ENCODE data around the gene WNT7A.

Gene WNT7A

GRCh38 chr3:13845806-13846205, 34.1 kb downstream of the WNT7A start:
- DNase-seq (ENCODE audit: low read depth): no peak

- DNase-seq (ENCODE audit: low read depth): no peak
Observed at GRCh38 chr3:13844911-13845310, 35.0 kb downstream of the WNT7A start.

GRCh38 chr3:13844286-13844685, 35.6 kb downstream of the WNT7A start:
- DNase-seq (ENCODE audit: low read depth): no peak

- DNase-seq (ENCODE audit: low read depth): no peak
Observed at GRCh38 chr3:13843351-13843750, 36.5 kb downstream of the WNT7A start.

- no peak for DNase-seq (ENCODE audit: low read depth)
Observed at GRCh38 chr3:13842226-13842625, 37.6 kb downstream of the WNT7A start.

- no peak for DNase-seq (ENCODE audit: low read depth)
Observed at GRCh38 chr3:13841826-13842225, 38.0 kb downstream of the WNT7A start.

- no peak for DNase-seq (ENCODE audit: low read depth)
Observed at GRCh38 chr3:13841141-13841540, 38.7 kb downstream of the WNT7A start.

GRCh38 chr3:13840456-13840855, 39.4 kb downstream of the WNT7A start:
- no peak for DNase-seq (ENCODE audit: low read depth)

- DNase-seq (ENCODE audit: low read depth): no peak
Observed at GRCh38 chr3:13839726-13840340, 40.0 kb downstream of the WNT7A start.

- DNase-seq (ENCODE audit: low read depth): no peak
Observed at GRCh38 chr3:13839253-13839652, 40.6 kb downstream of the WNT7A start.

GRCh38 chr3:13838421-13838820, 41.5 kb downstream of the WNT7A start:
- no peak for DNase-seq (ENCODE audit: low read depth)

GRCh38 chr3:13837751-13838150, 42.1 kb downstream of the WNT7A start:
- DNase-seq (ENCODE audit: low read depth): no peak

GRCh38 chr3:13836658-13837587, 42.9 kb downstream of the WNT7A start:
- DNase-seq (ENCODE audit: low read depth): no peak

- no peak for DNase-seq (ENCODE audit: low read depth)
Observed at GRCh38 chr3:13835246-13835645, 44.6 kb downstream of the WNT7A start.

- DNase-seq (ENCODE audit: low read depth): no peak
Observed at GRCh38 chr3:13834258-13835035, 45.4 kb downstream of the WNT7A start.

GRCh38 chr3:13833506-13834257, 46.2 kb downstream of the WNT7A start:
- no peak for DNase-seq (ENCODE audit: low read depth)

GRCh38 chr3:13832130-13832529, 47.7 kb downstream of the WNT7A start:
- DNase-seq (ENCODE audit: low read depth): no peak

GRCh38 chr3:13831386-13831996, 48.4 kb downstream of the WNT7A start:
- DNase-seq (ENCODE audit: low read depth): no peak

- no peak for DNase-seq (ENCODE audit: low read depth)
Observed at GRCh38 chr3:13829311-13829710, 50.6 kb downstream of the WNT7A start.

GRCh38 chr3:13828501-13829265, 51.2 kb downstream of the WNT7A start:
- DNase-seq (ENCODE audit: low read depth): no peak

- DNase-seq (ENCODE audit: low read depth): no peak
Observed at GRCh38 chr3:13827699-13828098, 52.2 kb downstream of the WNT7A start.
